NCI-H460 (cell line): ENCODE results near the gene CCSER2. TPM values are rescaled to one million over a fixed set of nuclear protein-coding genes. Genes with fewer than 3 reads are reported as not detected.
"Not testable (repeated sequence)": the region's sequence is repeated elsewhere in the genome, so short reads cannot be mapped to it uniquely, and the experiment has no call there.

Source experiments
- DNase-seq: peaks from one replicate; pipeline ENCODE4 v3.0.0-alpha.2; 2016; ENCODE audit warnings: low read depth; ENCODE audit errors: extremely low read depth
- polyA plus RNA-seq: library from polyadenylated mRNA; depleted of rRNA; stranded (reverse); fragments of >200 nt; gene quantifications from 2 replicates; pipeline ENCODE4 v1.2.3, GENCODE V29; 2014; cell fraction: nucleus; rRNA removed
- total RNA-seq: library from RNA; depleted of rRNA; stranded (reverse); fragments of >200 nt; shearing (Covaris generic); gene quantifications from 2 replicates; pipeline ENCODE4 v1.2.3, GENCODE V29; 2014; rRNA removed

CCSER2 gene, protein sequence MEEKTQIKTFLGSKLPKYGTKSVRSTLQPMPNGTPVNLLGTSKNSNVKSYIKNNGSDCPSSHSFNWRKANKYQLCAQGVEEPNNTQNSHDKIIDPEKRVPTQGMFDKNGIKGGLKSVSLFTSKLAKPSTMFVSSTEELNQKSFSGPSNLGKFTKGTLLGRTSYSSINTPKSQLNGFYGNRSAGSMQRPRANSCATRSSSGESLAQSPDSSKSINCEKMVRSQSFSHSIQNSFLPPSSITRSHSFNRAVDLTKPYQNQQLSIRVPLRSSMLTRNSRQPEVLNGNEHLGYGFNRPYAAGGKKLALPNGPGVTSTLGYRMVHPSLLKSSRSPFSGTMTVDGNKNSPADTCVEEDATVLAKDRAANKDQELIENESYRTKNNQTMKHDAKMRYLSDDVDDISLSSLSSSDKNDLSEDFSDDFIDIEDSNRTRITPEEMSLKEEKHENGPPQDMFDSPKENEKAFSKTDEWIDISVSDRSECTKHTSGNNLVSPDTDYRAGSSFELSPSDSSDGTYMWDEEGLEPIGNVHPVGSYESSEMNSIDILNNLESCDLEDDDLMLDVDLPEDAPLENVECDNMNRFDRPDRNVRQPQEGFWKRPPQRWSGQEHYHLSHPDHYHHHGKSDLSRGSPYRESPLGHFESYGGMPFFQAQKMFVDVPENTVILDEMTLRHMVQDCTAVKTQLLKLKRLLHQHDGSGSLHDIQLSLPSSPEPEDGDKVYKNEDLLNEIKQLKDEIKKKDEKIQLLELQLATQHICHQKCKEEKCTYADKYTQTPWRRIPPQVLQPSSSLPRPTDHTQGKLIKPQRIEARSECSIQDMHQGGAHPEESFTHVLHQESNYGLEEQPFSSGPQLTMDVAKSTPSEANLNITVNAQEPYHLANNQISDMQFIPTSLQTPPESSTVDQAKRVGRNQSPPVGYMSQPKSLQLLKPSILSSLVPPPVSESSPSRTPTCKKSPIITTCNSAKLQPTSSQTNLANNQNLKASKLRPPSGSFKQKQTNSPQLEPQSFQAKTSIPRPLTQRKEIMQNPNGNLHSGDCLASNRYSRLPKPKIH
- total RNA-seq: 24.3 and 25.0 TPM in 2 replicates
- polyA plus RNA-seq: 8.3 and 15.4 TPM in 2 replicates

DNA sequence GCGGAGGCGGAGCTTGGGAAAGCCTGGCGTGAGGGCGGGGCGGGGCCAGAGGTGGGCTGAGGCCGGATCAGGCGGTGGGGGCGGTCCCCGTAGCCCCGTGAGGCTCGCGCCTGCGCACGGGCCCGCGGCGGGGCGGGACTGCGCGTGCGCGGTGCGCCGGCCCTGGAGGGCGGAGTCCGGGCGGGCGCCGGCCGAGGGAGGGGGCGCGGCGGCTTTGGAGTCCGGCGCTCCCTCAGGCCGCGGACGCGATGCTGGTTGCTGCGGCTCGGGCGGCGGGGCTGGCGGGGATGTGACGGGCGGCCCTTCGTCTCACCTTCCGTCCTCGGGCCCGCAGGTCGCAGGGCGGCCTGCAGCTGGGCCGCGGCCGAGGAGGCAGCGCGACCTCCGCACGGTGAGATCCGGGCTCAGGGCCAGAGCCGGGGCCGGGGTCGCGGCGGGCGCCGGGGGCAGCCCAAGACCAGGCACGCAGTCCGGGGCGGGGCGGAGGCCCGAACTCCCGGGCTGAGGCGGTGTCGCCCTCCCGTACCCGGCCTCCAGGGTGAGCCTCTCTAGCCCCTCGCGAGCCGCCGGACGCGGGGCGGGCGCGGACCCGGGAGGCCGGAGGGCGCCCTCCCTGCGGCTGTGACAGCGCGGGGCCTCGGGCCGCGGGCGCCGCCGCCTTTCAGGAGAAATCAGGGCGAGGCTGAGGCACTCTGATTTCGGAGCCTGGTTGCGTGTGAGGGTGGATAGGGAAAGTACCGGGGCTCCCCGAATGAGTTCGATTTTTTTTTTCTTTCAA is at the start of gene CCSER2:
Gene CCSER2 (plus strand): TSS at position 172 of the 778 bp plus-strand sequence. CDS start 42,464 bp downstream, outside the sequence.
- peak; percentile 93 for DNase-seq

DNA sequence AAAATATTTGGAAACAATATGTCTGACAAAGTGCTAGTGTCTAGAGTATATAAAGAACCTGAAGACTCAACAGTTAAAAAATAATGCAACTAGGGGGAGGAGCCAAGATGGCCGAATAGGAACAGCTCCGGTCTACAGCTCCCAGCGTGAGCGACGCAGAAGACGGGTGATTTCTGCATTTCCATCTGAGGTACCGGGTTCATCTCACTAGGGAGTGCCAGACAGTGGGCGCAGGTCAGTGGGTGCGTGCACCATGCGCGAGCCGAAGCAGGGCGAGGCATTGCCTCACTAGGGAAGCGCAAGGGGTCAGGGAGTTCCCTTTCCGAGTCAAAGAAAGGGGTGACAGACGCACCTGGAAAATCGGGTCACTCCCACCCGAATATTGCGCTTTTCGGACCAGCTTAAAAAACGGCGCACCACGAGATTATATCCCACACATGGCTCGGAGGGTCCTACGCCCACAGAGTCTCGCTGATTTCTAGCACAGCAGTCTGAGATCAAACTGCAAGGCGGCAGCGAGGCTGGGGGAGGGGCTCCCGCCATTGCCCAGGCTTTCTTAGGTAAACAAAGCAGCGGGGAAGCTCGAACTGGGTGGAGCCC is 48.4 kb upstream of the CCSER2 start:
- not testable (repeated sequence) for DNase-seq

DNA sequence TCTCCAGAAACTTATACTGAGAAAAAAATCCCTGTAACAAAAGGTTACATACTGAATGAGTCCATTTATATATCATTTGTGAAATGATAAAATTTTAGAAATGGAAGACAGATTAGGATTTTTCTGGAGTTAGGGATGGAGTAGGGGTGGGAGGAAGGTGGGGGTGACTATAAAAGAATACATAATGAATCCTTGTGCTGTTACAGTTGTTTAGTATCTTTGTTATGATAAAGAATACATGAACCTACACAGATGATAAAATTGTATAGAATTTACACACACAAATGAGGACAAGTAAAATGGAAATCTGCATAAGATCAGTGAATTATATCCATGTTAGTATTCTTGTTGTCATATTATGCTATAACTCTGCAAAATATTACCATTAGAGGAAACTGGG is 41.7 kb upstream of the CCSER2 start:
- DNase-seq: no peak

DNA sequence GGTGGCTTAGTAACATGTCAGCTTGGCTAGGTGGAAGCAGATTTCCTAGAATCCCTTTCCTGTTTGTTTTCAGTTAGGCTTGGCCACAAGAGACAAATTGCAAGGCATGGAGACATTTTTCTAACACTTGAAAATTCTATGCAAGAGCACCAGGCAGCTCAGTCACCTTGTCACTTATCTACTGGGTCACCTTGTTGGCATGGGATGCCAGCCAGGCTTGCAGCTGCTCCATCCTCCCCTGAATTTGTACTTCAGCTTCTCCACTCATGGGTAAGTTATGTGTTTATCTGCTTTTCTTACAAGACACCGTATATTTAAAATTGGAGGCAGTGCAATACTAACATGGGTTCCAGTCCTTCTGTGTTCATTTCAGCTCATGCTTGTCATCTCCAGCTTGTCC is 40.2 kb upstream of the CCSER2 start:
- DNase-seq: no peak

DNA sequence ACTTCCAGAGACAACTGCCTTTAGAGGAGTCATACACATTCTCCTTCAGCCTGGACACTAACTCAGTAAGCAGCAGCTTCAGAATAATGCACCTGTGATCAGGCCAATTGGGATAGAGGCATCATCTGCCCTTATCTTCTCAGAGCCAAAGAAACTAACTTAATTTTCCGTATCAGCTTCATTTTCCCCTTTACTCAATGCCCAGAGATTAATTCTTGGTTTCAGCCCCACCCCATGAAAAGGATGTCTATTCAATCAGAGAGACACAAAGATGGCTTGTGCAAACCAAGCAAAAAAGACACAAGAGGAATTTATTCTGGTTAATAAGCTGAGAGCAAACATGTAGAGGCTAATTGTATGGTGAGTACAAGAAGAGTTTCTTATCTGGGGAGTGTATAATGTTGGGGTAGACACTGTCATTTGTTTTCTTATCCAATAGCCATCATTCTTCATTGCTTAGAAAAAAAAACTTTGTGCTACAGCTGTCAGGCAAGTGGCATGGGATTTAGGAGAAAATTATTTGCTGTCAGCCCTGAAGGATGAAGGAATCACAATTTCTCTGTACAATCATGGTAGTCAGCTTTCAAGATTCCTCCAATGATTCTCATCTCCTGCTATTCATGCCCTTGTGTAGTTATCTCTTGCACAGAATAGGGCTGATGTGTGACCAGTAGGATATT is 38.7 kb upstream of the CCSER2 start:
- no peak for DNase-seq

DNA sequence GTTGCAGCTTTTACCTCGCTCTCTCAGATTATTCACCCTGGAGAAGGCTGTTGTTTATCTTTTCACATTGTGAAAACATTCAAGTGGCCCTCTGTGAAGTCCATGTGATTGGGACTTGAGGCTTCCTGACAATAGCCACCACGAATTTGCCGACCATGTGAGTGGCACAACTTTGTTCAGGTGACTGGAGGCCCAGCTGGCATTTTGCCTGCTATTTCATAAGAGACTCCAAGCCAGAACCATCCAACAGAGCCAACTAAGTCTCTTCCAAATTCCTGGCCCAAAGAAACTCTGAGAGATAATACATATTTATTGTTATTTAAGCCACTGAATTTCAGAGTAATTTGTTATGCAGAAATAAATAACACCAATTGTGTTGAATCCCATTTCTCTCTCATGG is 38.2 kb upstream of the CCSER2 start:
- DNase-seq: no peak

DNA sequence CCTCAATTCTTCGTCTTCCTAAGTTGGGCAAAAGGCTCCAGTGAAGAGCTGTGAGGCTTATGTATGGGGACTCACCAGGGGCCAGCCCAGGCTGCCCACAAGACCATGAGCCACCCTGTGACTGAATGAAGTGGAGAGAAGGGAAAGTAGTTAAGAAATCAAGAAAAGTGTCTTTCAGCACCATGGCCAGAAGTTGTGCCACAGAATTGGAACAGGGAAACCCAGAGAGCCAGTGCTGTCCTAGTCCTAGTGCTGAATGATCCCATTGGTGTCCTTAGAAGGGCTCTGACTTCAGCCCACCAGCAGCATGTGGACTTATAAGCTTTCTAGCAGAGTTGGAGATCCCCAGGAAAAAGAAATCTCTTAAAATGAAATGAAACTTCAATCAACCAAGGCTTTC is 37.0 kb upstream of the CCSER2 start:
- DNase-seq: peak; percentile 34

DNA sequence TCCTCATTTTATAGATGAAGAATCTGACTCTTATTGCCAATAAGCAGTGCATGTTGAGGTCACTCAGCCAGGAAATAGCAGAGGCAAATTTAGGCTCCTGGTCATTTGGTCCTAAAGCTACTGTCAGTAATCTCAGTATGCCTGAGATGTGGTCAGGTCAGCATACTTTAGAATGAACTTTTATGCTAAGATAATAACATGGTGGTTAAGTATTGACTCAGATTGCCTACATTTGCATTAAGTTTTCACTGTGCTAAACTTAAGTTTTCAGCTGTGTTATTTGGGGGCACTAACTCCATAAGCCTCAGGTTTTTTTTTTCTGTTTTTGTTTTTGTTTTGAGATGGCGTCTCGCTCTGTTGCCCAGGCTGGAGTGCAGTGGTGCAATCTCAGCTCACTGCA is 35.9 kb upstream of the CCSER2 start:
- DNase-seq: no peak

DNA sequence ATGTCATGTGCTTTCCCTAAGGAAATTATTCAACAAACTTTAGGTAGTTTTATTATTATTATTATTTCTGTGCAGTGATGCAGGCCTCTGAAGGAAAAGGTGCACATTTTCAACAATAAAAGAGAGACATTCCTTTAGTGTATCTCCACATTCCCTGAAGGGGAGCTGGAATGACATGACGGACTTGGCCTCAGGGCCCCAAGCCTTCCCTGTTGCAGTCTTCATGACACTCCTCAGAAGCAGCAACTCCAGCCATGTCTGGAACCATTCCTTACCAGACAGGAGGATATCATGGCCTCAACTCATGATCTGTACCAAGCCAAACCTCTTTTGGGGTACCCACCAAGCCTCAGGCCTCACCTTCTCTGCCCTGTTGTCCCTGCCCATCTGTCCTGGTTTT is 35.2 kb upstream of the CCSER2 start:
- DNase-seq: no peak

DNA sequence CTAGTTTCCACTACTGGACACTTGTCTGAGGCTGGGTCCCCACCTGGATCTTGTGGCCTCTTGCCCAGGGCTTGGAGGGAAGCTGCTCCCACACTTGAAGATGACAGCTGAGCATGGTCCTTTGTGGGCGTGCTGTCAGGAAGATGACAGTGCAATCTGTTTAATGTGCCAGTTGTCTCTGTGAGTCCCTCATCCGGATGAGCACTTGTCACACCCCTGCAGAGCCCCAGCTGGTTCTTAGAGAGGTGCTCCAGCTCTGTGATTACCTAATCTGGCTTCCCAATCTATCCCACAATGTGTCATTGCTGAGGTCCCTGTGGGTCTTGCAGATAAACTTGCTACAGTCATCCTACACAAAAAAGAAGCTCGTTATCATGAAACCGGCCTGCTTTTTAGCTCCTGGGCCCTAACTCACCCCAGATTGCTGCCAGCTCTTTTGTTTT is 34.8 kb upstream of the CCSER2 start:
- DNase-seq: no peak

DNA sequence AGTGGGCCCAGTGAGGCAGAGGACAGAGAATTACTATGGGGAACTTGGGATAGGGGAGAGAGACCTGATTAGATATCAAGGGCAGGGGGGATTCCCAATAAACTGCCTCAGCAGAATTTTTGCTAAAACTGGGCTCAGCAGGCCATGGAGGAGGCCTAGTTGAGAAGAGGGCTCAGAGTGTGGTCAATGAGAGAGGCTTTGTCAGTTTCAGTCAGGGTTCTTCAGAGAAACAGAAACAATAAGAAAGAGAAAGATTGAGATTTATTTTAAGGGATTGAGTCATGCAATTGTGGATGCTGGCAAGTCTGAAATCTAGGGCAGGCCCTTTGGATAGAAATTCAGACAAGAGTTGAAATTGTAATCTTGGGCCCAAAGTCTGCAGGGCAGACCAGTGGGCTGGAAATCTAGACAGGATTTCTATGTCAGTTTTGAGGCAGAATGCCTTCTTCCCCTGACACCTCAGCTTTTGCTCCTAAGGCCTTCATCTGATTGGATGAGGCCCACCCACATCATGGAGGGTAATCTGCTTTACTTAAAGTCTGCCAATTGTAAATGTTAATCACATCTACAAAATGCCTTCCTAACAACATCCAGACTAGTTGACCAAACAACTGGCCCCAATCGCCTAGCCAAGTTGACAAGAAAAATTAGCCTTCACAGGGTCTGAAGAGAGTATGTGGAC is 33.5 kb upstream of the CCSER2 start:
- no peak for DNase-seq

DNA sequence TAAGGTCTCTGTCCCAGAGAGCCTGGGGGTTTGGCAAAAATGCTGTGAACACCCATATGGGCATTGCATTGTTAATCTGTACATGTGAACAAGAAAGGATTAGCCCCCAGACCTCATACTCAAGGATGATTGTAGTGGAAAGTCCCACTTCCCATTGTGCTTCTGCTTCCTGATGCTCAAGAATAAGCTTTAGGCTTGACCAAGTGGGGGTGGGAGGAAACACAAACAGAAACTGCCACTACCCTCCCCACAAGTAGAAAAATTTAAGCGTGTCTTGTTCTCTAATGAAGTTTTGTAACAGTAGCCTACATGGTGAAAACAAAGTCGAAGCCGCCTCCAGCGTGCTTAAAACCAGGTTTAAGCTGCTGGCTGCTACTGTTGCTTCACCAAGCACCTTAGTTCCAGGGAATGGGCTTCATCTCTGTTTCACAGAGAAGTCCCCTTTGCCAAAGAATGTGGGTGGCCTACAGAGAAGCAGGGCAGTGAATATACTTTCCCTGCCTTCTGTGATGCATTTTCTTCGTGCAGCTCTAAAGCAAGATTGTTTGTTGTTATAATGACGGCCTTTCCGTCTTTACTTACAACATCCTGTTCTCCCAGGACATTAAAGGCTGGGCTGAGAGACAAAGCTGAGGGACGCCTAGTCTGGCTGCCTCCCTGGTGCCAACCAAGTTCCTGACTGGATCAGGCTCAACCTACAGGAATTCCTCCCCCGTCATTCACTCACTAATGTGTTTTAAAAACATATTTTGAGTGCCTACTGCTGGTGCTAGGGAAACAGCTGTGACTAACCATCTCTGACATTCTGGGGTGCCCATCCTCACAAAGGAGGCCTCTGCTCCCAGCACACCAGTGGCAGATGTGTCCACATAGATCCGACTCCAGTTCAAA is 32.1 kb upstream of the CCSER2 start:
- DNase-seq: peak; percentile 30

DNA sequence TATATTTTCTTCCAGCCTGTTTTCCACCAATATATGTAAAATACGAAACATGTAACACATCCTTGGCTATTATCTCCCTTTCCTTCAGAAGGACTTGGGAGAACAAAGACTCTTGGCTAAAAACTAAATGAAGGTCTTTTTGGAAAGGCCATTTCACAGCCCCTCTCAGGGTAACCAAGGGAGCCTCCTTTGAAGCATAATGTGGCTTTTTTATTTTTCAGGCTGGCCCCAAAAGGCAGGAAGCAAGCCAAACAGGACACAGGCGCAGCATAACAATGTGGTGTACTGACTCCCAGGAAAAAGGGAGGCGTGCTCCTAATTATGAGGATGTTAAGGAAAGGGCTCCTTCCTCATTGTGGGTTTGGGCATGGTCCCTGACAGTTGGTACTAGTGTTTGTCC is 30.3 kb upstream of the CCSER2 start:
- no peak for DNase-seq

DNA sequence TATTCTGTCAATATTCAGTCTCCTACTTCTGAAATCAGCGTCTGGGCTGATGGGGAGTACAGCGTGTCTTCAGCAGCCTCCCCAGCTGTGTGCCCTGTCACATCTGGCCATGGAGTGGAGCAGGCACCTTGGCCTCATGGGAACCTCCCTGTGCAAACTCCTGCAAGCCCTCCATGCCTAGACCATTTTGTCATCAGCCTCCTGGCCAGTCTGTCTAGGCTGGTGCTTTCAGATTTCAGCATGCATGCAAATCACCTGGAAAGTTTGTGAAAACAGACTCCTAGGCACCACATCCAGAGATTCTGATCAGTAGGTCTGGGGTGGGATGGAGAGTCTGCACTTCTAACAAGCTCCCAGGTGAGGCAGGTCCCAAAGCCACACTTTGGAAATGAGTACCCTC is 26.2 kb upstream of the CCSER2 start:
- no peak for DNase-seq

DNA sequence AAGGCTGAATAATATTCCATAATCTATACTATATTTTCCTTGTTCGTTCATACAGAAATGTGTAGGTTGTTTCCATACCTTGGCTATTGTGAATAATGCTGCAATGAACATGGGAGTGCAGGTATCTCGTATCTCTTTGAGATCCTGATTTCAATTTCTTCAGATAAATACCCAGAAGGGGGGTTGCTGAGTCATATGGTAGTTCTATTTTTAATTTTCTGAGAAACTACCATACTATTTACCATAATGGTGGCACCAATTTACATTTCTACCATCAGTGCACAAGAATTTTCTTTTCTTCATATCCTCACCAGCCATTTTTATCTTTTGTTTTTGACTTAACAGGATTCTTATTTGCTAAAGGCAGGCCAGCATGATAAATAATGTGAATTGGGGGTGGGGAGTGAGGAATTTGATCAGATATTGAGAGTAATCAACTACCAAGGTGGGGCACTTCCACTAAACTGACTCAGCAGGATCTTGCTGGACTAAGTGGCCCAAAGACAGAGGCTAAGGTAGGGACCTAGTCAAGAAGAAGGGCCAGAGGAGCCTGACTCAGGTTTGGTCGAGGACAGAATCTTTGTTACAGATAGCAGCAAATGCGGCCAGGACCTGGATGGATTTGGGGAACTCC is 21.5 kb upstream of the CCSER2 start:
- DNase-seq: no peak

DNA sequence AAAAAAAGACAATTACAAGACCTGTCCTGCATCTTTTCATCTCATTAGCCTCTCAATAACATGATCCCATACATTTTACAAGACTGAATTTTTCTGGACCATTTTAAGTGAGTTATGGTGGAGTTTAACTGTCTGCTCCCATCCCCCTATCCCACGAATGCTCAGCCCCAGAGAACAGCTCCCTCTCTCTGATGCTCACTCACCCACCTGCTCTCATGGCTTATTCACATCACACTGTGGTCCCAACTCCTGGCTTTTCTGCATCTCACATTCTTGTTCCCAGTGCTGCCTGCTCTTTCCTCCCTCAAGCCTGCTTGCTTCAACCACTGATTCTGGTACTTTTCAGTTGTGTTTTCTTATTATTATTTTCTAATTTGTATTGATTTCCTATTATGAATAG is 20.4 kb upstream of the CCSER2 start:
- DNase-seq: no peak
